K562 (cell line): ENCODE results near the gene AP4E1. TPM values are rescaled to one million over a fixed set of nuclear protein-coding genes. Genes with fewer than 3 reads are reported as not detected.

Experiments
- CEBPG ChIP-seq, 3 experiments: fragments of 200-800 bp in 1 of 3; sonication (Bioruptor generic) in 1 of 3; sonication (generic) in 1 of 3; formaldehyde crosslinking in 1 of 3; IDR thresholded peaks in 2 of 3; conservative IDR thresholded peaks in 1 of 3; 2 replicates each; pipeline versions ENCODE4 v1.6.1 to v1.8.0; 2016 to 2022; ENCODE audit warnings: missing compliant biosample characterization in 2 of 3, missing genetic modification characterization in 2 of 3, mild to moderate bottlenecking in 1 of 3, missing genetic modification reagents in 1 of 3
- FOXK2 ChIP-seq, 2 experiments: fragments of 450-650 bp; IDR thresholded peaks in 1 of 2; conservative IDR thresholded peaks in 1 of 2; 2 replicates each; pipeline ENCODE4 v1.6.1; 2016; ENCODE audit warnings: low read depth in 2 of 2, mild to moderate bottlenecking in 1 of 2
- HNRNPUL1 ChIP-seq: fragments of 200-400 bp; formaldehyde crosslinking; IDR thresholded peaks from 2 replicates; pipeline ENCODE4 v1.6.1; 2017; ENCODE audit warnings: low read length
- KLF1 ChIP-seq: fragments of 450-650 bp; IDR thresholded peaks from 2 replicates; pipeline ENCODE4 v1.6.1; 2016; ENCODE audit warnings: missing genetic modification characterization, missing compliant biosample characterization
- LCOR ChIP-seq: sonication (generic); formaldehyde crosslinking; IDR thresholded peaks from 2 replicates; pipeline ENCODE4 v1.8.0; 2022; ENCODE audit warnings: mild to moderate bottlenecking, missing genetic modification reagents
- MCM7 ChIP-seq, 2 experiments: fragments of 450-650 bp; IDR thresholded peaks; 2 replicates each; pipeline ENCODE4 v1.6.1; 2016 to 2018
- MECOM ChIP-seq: fragments of 250-450 bp; sonication (Bioruptor Pico); IDR thresholded peaks from 2 replicates; pipeline ENCODE4 v1.8.0; 2022; ENCODE audit warnings: inconsistent platforms
- MYBL2 ChIP-seq, 2 experiments: fragments of 450-650 bp in 1 of 2; sonication (generic) in 1 of 2; formaldehyde crosslinking in 1 of 2; IDR thresholded peaks; 2 replicates each; pipeline versions ENCODE4 v1.6.1 to v1.8.1; 2017 to 2022; ENCODE audit warnings: borderline replicate concordance in 1 of 2, inconsistent platforms in 1 of 2, low read depth in 1 of 2, mild to moderate bottlenecking in 1 of 2, missing genetic modification reagents in 1 of 2, moderate library complexity in 1 of 2
- NEUROD1 ChIP-seq: fragments of 150-350 bp; IDR thresholded peaks from 2 replicates; pipeline ENCODE4 v1.6.1; 2014; ENCODE audit warnings: borderline replicate concordance, low read length, low read depth; ENCODE audit not compliant: partially characterized antibody
- NR3C1 ChIP-seq: sonication (generic); formaldehyde crosslinking; IDR thresholded peaks from 2 replicates; pipeline ENCODE4 v1.8.1; 2022; ENCODE audit warnings: missing genetic modification reagents
- NRF1 ChIP-seq, 2 experiments: fragments of 450-650 bp; IDR thresholded peaks in 1 of 2; conservative IDR thresholded peaks in 1 of 2; 2 replicates each; pipeline ENCODE4 v1.6.1; 2014; ENCODE audit warnings: mild to moderate bottlenecking in 2 of 2
- POLR3A ChIP-seq: IDR thresholded peaks from 2 replicates; pipeline ENCODE4 v1.6.1; 2011; ENCODE audit warnings: borderline replicate concordance, mild to moderate bottlenecking, moderate library complexity; ENCODE audit not compliant: insufficient read length, insufficient read depth; ENCODE audit errors: extremely low read depth
- SIX5 ChIP-seq, 2 experiments: IDR thresholded peaks; 2 replicates each; pipeline ENCODE4 v1.6.1; 2011; ENCODE audit warnings: low read length in 2 of 2, borderline replicate concordance in 1 of 2, low read depth in 1 of 2, mild to moderate bottlenecking in 1 of 2, moderate library complexity in 1 of 2; ENCODE audit not compliant: insufficient read depth in 1 of 2
- SMC3 ChIP-seq: conservative IDR thresholded peaks from 2 replicates; pipeline ENCODE4 v1.6.1; 2011; ENCODE audit warnings: low read depth, low read length, improper control_type of control experiment; ENCODE audit not compliant: insufficient read depth
- XRCC3 ChIP-seq: fragments of 450-650 bp; IDR thresholded peaks from 2 replicates; pipeline ENCODE4 v1.6.1; 2017; ENCODE audit warnings: mild to moderate bottlenecking, moderate library complexity
- ZFP36 ChIP-seq: fragments of 150-350 bp; IDR thresholded peaks from 2 replicates; pipeline ENCODE4 v1.6.1; 2018; ENCODE audit warnings: low read length, low read depth; ENCODE audit not compliant: partially characterized antibody
- ZNF133 ChIP-seq: fragments of 250-450 bp; sonication (Bioruptor Pico); IDR thresholded peaks from 2 replicates; pipeline ENCODE4 v1.4.0; 2020; ENCODE audit warnings: mild to moderate bottlenecking
- ZNF146 ChIP-seq: IDR thresholded peaks from one replicate; pipeline ENCODE4 v1.6.1; 2018; ENCODE audit warnings: missing compliant biosample characterization; ENCODE audit not compliant: unreplicated experiment
- ZNF24 ChIP-seq: fragments of 450-650 bp; IDR thresholded peaks from 2 replicates; pipeline ENCODE4 v1.6.1; 2016
- ZNF3 ChIP-seq: fragments of 250-450 bp; sonication (Bioruptor Pico); IDR thresholded peaks from 2 replicates; pipeline ENCODE4 v1.5.0; 2021; ENCODE audit warnings: mild to moderate bottlenecking, moderate library complexity
- ZNF584 ChIP-seq: fragments of 200-800 bp; sonication (Bioruptor generic); IDR thresholded peaks from 2 replicates; pipeline ENCODE4 v1.6.1; 2016; ENCODE audit warnings: low read depth, mild to moderate bottlenecking, missing genetic modification characterization, missing compliant biosample characterization
- polyA plus RNA-seq, 8 experiments: library from polyadenylated mRNA; depleted of rRNA in 4 of 8; stranded (reverse) in 5 of 8; unstranded in 3 of 8; fragments of >200 nt; fragmentation: Nextera tagmentation in 2 of 8; fragmentation: Illumina TruSeq in 1 of 8; extraction: Ambion mirVana in 2 of 8; extraction: Trizol in 1 of 8; gene quantifications; 2 replicates each; pipeline versions ENCODE4 v1.2.1 to v1.2.3, GENCODE V29; 2011 to 2014; ENCODE audit warnings: inconsistent platforms in 1 of 8, missing spikeins in 1 of 8
- total RNA-seq, 7 experiments: library from RNA; depleted of rRNA in 6 of 7; stranded (reverse); fragments of >200 nt in 6 of 7; fragmentation: Illumina TruSeq in 2 of 7; extraction: Trizol in 2 of 7; gene quantifications; 2 replicates each; pipeline versions ENCODE4 v1.2.1 to v1.2.3, GENCODE V29; 2011 to 2021; ENCODE audit warnings: low replicate concordance in 1 of 7
- TF ChIP-seq, protein P1 (sequence below): sonication (generic); formaldehyde crosslinking; IDR thresholded peaks from 2 replicates; pipeline ENCODE4 v1.4.0; 2020; ENCODE audit warnings: mild to moderate bottlenecking, missing genetic modification reagents
- TF ChIP-seq, protein P2 (sequence below), 2 experiments: IDR thresholded peaks; 2 replicates each; pipeline ENCODE4 v1.6.1; 2011; ENCODE audit warnings: borderline replicate concordance in 1 of 2, control low read depth in 1 of 2, low read depth in 1 of 2, low read length in 1 of 2, mild to moderate bottlenecking in 1 of 2, mixed read lengths in 1 of 2, moderate library complexity in 1 of 2; ENCODE audit not compliant: insufficient read depth in 1 of 2, insufficient read length in 1 of 2, poor library complexity in 1 of 2, severe bottlenecking in 1 of 2; ENCODE audit errors: extremely low read depth in 1 of 2

AP4E1 gene
- total and polyA plus RNA-seq, 9 of the 15 experiments (the other 6 are each of a cell fraction or from before 2014, with no cell fraction given), result 1.3 to 11.5 (median 4.4) TPM

DNA sequence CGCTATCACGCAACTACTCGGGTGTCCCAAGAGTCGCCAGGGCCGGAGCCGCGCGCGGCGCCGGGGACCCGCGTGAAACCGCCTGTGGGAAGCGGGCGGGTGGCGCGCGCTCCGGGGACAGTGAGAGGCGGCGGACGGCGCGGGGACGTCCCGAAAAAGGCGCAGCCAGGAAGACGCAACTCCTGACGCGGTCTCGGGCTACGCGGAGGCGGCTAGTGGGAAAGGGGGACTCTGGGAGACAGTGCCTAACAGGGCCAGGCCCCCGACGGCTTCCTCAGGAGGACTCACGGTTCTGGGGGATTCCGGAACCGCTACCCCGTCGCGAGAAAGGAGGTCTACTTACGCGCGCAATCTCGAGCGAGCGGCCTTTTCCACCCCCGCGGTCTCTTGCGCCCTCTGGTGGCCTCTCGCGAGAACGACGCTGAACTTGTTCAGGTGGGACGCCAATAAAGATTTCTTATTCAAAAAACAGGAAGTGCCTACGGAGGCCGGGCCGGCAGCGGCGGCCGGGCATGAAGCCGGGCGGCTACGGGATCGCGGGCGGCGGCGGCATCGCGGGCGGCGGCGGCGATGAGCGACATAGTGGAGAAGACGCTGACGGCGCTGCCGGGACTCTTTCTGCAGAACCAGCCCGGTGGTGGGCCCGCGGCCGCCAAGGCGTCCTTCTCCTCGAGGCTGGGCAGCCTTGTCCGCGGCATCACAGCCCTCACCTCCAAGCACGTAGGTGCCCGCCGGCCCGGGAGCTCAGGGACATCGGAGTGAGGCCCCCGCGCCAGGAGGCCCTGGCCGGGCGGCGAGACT lies at the start of gene AP4E1 (continued):
- TF ChIP-seq CEBPG (CRISPR knock-in tag; IDR thresholded peaks at IDR 0.05) (peak; percentile 7; the same call in 1 of the 2 replicates), CEBPG (tag; conservative IDR thresholded peaks at IDR 0.05 in 1 of 2, IDR thresholded peaks at IDR 0.05 in 1 of 2) (no peak), SIX5 (IDR thresholded peaks at IDR 0.05; ENCODE audit: borderline replicate concordance in 1 of 2, insufficient read depth in 1 of 2, low read depth in 1 of 2, low read length in 2 of 2) (no peak), HNRNPUL1 (no peak), SMC3 (peak; percentile 87), MYBL2 (IDR thresholded peaks at IDR 0.05; ENCODE audit: low read depth) (no peak), MYBL2 (CRISPR knock-in tag; IDR thresholded peaks at IDR 0.05; ENCODE audit: borderline replicate concordance) (no peak), MCM7 (IDR thresholded peaks at IDR 0.05) (no peak), ZFP36 (peak; percentile 40), ZNF24 (peak; percentile 59; the same call in 1 of the 2 replicates), MECOM (0 out of 2 replicates have a peak, but pooled peaks have one; percentile 6), KLF1 (tag) (peak; percentile 55; the same call in 1 of the 2 replicates), ZNF3 (CRISPR knock-in tag) (no peak), FOXK2 (conservative IDR thresholded peaks at IDR 0.05 in 1 of 2, IDR thresholded peaks at IDR 0.05 in 1 of 2; ENCODE audit: low read depth in 2 of 2) (no peak), POLR3A (no peak), ZNF146 (no peak), NRF1 (conservative IDR thresholded peaks at IDR 0.05 in 1 of 2, IDR thresholded peaks at IDR 0.05 in 1 of 2) (peak; percentile 70 to 76; a peak in 3 of 4 replicates), NEUROD1 (peak; percentile 82), LCOR (CRISPR knock-in tag) (peak; percentile 74), ZNF584 (no peak), ZNF133 (no peak), XRCC3 (no peak), NR3C1 (CRISPR knock-in tag) (no peak)
- TF ChIP-seq, protein P1, sequence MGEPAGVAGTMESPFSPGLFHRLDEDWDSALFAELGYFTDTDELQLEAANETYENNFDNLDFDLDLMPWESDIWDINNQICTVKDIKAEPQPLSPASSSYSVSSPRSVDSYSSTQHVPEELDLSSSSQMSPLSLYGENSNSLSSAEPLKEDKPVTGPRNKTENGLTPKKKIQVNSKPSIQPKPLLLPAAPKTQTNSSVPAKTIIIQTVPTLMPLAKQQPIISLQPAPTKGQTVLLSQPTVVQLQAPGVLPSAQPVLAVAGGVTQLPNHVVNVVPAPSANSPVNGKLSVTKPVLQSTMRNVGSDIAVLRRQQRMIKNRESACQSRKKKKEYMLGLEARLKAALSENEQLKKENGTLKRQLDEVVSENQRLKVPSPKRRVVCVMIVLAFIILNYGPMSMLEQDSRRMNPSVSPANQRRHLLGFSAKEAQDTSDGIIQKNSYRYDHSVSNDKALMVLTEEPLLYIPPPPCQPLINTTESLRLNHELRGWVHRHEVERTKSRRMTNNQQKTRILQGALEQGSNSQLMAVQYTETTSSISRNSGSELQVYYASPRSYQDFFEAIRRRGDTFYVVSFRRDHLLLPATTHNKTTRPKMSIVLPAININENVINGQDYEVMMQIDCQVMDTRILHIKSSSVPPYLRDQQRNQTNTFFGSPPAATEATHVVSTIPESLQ (CRISPR knock-in tag), result no peak; the same call in 1 of the 2 replicates
- TF ChIP-seq, protein P2, sequence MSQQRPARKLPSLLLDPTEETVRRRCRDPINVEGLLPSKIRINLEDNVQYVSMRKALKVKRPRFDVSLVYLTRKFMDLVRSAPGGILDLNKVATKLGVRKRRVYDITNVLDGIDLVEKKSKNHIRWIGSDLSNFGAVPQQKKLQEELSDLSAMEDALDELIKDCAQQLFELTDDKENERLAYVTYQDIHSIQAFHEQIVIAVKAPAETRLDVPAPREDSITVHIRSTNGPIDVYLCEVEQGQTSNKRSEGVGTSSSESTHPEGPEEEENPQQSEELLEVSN (IDR thresholded peaks at IDR 0.05; ENCODE audit: borderline replicate concordance in 1 of 2, extremely low read depth in 1 of 2, insufficient read depth in 1 of 2, insufficient read length in 1 of 2, low read depth in 1 of 2, low read length in 1 of 2, poor library complexity in 1 of 2, severe bottlenecking in 1 of 2), result peak; percentile 19 to 61
